Tibial nerve (tissue), 4 donors: ENCODE data around the gene GABBR2. TPM values are rescaled to one million over a fixed set of nuclear protein-coding genes. Genes with fewer than 3 reads are reported as not detected.

ENCODE experiments used
- DNase-seq, 2 donors: peaks; one replicate each; pipeline ENCODE4 v3.0.0-alpha.2; 2019; ENCODE audit warnings: low spot score in 2 of 2
- H3K27ac ChIP-seq, 4 donors: fragments of 200-600 bp; sonication (generic) in 3 of 4; one replicate each; pipeline ENCODE4 v1.5.1; 2017 to 2019; ENCODE audit warnings: mild to moderate bottlenecking in 1 of 4
- H3K27me3 ChIP-seq, 2 donors: fragments of 200-600 bp; sonication (generic) in 1 of 2; one replicate each; pipeline versions ENCODE4 v1.5.1 to v1.6.0; 2017 to 2019
- H3K36me3 ChIP-seq, 3 donors: fragments of 200-600 bp; sonication (generic); one replicate each; pipeline ENCODE4 v1.5.1; 2018 to 2019
- H3K4me1 ChIP-seq, 4 donors: fragments of 200-600 bp; sonication (generic) in 3 of 4; one replicate each; pipeline ENCODE4 v1.5.1; 2017 to 2019
- H3K4me3 ChIP-seq, 4 donors: fragments of 200-600 bp; sonication (generic) in 3 of 4; one replicate each; pipeline ENCODE4 v1.5.1; 2017 to 2019; ENCODE audit warnings: mild to moderate bottlenecking in 1 of 4, moderate library complexity in 1 of 4
- H3K9me3 ChIP-seq, 4 donors: fragments of 200-600 bp; sonication (generic) in 3 of 4; one replicate each; pipeline ENCODE4 v1.5.1; 2017 to 2019
- CTCF ChIP-seq, 5 experiments: fragments of 200-600 bp in 3 of 5; fragments of 450-650 bp in 2 of 5; sonication (generic) in 3 of 5; IDR thresholded peaks; one replicate each; pipeline ENCODE4 v1.5.1; 2016 to 2019; ENCODE audit warnings: antibody characterized with exemption in 5 of 5, mild to moderate bottlenecking in 3 of 5, moderate library complexity in 2 of 5
- EP300 ChIP-seq, 2 donors: sonication (generic); formaldehyde crosslinking; IDR thresholded peaks; one replicate each; pipeline ENCODE4 v1.6.1; 2017; ENCODE audit warnings: antibody characterized with exemption in 2 of 2, mild to moderate bottlenecking in 1 of 2
- POLR2A ChIP-seq, 2 donors: fragments of 450-650 bp; IDR thresholded peaks; one replicate each; pipeline ENCODE4 v1.6.1; 2017; ENCODE audit warnings: antibody characterized with exemption in 2 of 2, mild to moderate bottlenecking in 2 of 2, moderate library complexity in 2 of 2
- WGBS, 2 donors: methylation state at CpG; one replicate each; pipeline ENCODE4 v1.1.5; 2018; 5-methylcytosine and 5-hydroxymethylcytosine counted together
- total RNA-seq, 4 donors: library from RNA; depleted of rRNA; stranded (reverse); fragments of >200 nt; gene quantifications; one replicate each; pipeline ENCODE4 v1.1.0, GENCODE V29; 2016

The GABBR2 gene
- total RNA-seq, 4 donors from 2014 or later, result 0.20 to 0.22 TPM; not detected in 2

DNA sequence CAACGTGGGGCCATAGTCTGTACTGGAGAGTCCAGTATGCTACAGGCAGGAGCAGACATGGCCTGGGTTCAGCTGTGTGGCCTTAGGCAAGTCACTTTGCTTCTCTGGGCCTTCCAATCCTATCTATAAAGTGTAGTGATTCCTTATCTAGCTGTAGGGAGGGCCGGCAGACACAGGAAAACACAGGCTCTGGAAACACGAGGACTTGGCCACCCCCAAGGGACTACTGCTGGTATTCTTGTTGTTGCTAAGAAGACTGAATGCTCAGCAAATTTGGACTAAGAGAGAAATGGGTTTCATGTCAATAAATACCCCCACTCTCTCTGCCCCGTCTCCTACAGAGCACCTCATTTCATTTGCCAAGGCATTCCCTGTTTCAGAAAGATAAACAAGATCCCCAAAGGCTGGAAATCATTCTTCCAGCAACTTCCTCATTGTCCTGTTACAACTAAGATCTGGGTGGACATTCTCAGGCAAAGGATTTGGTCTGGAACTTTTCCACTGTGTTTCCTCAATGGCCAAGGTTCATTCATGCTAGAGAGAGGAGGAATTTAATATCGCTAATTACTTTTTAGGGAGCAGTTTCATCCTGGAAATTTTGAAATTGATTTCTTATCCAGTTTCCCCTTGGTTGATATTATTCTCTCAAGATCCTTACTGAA lies 105.8 kb downstream of the GABBR2 start:
- Histone ChIP-seq H3K27ac (no peak overlapping the region), H3K27me3 (no peaks in the 10 kb centered on the region), H3K36me3 (no peaks in the 10 kb centered on the region), H3K4me3 (no peak overlapping the region), H3K9me3 (no peaks in the 10 kb centered on the region), H3K4me1 (no peaks in the 10 kb centered on the region)
- no peak for DNase-seq
- 41% methylated on average over 5 of the region's 5 CpGs for WGBS, 2 donors
- no peak for TF ChIP-seq POLR2A (IDR thresholded peaks at IDR 0.05)
- TF ChIP-seq CTCF (IDR thresholded peaks at IDR 0.05), result no peak
- TF ChIP-seq EP300 (IDR thresholded peaks at IDR 0.05), result no peak

DNA sequence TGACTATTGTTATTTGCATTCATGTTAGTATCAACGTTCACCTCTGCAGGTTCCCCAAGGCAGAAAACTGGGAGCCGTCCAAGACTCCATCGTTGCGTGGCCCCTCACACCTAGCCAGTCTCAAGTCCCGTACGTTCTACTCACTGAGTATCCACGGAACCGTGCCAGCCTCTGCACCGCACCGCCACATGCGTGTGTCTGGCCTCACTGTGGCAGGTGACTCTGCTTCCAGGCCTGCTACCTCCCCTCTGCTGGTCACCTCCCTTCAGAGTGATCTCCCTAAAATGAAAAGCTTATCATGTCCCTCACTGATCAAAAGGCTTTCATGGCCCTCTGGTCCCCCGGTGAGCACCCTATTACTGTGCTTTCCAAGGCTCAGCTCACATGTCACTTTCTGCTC lies 108.1 kb downstream of the GABBR2 start:
- no peaks in the 10 kb centered on the region for H3K27me3 ChIP-seq
- H3K36me3 ChIP-seq, result no peaks in the 10 kb centered on the region
- H3K4me1 ChIP-seq, result no peaks in the 10 kb centered on the region
- no peak for DNase-seq
- 82 to 88% methylated on average over 12 of the region's 12 CpGs for WGBS, 2 donors
- TF ChIP-seq CTCF (IDR thresholded peaks at IDR 0.05), result no peak
- TF ChIP-seq EP300 (IDR thresholded peaks at IDR 0.05), result no peak
- no peak for TF ChIP-seq POLR2A (IDR thresholded peaks at IDR 0.05)
- H3K4me3 ChIP-seq, result no peak overlapping the region
- no peak overlapping the region for H3K27ac ChIP-seq
- H3K9me3 ChIP-seq, result no peaks in the 10 kb centered on the region

DNA sequence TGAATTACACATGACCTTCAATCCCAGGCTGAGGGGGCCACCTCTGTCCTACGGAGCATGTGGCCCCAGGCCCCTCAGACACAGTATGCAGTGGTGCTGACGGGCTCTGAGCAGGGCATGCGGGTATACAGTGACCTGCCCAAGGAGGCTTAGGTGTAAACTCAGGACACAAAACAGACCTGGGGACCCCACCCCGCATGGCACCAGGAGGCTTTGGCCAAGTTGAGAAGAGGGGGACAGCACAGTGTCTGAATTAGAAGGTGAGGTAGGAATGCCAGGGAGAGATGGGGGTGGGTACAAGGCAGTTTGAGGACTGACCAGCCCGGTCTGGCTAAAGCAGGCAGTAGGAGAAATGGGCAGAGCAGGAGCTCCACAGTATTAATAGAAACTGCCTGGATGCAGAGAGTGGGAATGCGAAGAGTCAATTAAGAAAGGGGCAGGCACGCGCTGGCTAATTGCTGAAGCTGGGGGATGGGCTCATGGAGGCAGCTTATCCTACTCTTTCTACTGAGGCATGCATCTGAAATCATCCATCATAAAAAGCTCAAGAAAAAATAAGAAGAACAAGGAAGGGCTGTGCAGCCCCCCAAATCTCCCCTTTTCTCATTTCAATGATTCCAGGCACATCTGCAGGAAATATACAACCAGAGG lies 109.0 kb downstream of the GABBR2 start:
- Histone ChIP-seq H3K9me3 (no peaks in the 10 kb centered on the region), H3K4me3 (no peak overlapping the region), H3K27ac (no peak overlapping the region), H3K27me3 (no peaks in the 10 kb centered on the region), H3K36me3 (no peaks in the 10 kb centered on the region), H3K4me1 (no peaks in the 10 kb centered on the region)
- TF ChIP-seq POLR2A (IDR thresholded peaks at IDR 0.05), result no peak
- no peak for TF ChIP-seq CTCF (IDR thresholded peaks at IDR 0.05)
- no peak for TF ChIP-seq EP300 (IDR thresholded peaks at IDR 0.05)
- no peak for DNase-seq
- WGBS, 2 donors, result 61 to 70% methylated on average over 8 of the region's 8 CpGs

GRCh38 chr9:98598861-98599260 lies 109.9 kb downstream of the GABBR2 start:
- no peaks in the 10 kb centered on the region for H3K9me3 ChIP-seq
- H3K4me1 ChIP-seq, result no peaks in the 10 kb centered on the region
- H3K36me3 ChIP-seq, result no peaks in the 10 kb centered on the region
- TF ChIP-seq POLR2A (IDR thresholded peaks at IDR 0.05) (no peak), CTCF (IDR thresholded peaks at IDR 0.05) (no peak), EP300 (IDR thresholded peaks at IDR 0.05) (no peak)
- no peak overlapping the region for H3K27ac ChIP-seq
- DNase-seq, result no peak
- WGBS, 2 donors, result 97 to 100% methylated on average over 2 of the region's 2 CpGs
- H3K4me3 ChIP-seq, result no peak overlapping the region
- no peaks in the 10 kb centered on the region for H3K27me3 ChIP-seq

- H3K27me3 ChIP-seq, result no peaks in the 10 kb centered on the region
Measured at GRCh38 chr9:98597236-98597771, 111.4 kb downstream of the GABBR2 start.

More at GRCh38 chr9:98597236-98597771, 111.4 kb downstream of the GABBR2 start:
- TF ChIP-seq POLR2A (IDR thresholded peaks at IDR 0.05), result no peak
- no peak for TF ChIP-seq CTCF (IDR thresholded peaks at IDR 0.05)
- TF ChIP-seq EP300 (IDR thresholded peaks at IDR 0.05), result no peak
- Histone ChIP-seq H3K4me1 (no peaks in the 10 kb centered on the region), H3K9me3 (no peaks in the 10 kb centered on the region), H3K27ac (no peak overlapping the region), H3K36me3 (no peaks in the 10 kb centered on the region), H3K4me3 (no peak overlapping the region)
- no peak for DNase-seq
